CD4-positive, alpha-beta memory T cell (primary cell): ENCODE results near the gene EFCAB11. TPM values are rescaled to one million over a fixed set of nuclear protein-coding genes. Genes with fewer than 3 reads are reported as not detected.

ENCODE experiments used
- CTCF ChIA-PET: fragments of 350-600 bp; sonication (Branson Sonifier 250); formaldehyde crosslinking; loops from one replicate; lab custom pipeline; 2021; ENCODE audit warnings: inconsistent platforms; ENCODE audit not compliant: partially characterized antibody; lab: Charles Lee
- POLR2A ChIA-PET: fragments of 350-600 bp; sonication (Branson Sonifier 250); formaldehyde crosslinking; loops from one replicate; lab custom pipeline; 2021; ENCODE audit not compliant: partially characterized antibody; lab: Charles Lee
- DNase-seq, 5 donors: peaks; one replicate each; pipeline versions ENCODE4 v3.0.0 to v3.0.0-alpha.2; 2020 to 2022; ENCODE audit warnings: mixed read lengths in 1 of 5
- H3K27ac ChIP-seq: one replicate; pipeline ENCODE4 v1.7.0; 2013; ENCODE audit warnings: low read depth, low read length
- H3K27me3 ChIP-seq: 2 replicates; pipeline ENCODE4 v1.7.0; 2013; ENCODE audit warnings: mild to moderate bottlenecking, low read length, moderate library complexity; ENCODE audit not compliant: insufficient read depth
- H3K36me3 ChIP-seq: 2 replicates; pipeline ENCODE4 v1.7.0; 2013; ENCODE audit warnings: mild to moderate bottlenecking, low read length, moderate library complexity; ENCODE audit not compliant: insufficient read depth
- H3K4me1 ChIP-seq: 2 replicates; pipeline ENCODE4 v1.7.0; 2013; ENCODE audit warnings: mild to moderate bottlenecking, low read length, moderate library complexity; ENCODE audit not compliant: insufficient read depth
- H3K4me3 ChIP-seq, 2 donors: one replicate each; pipeline ENCODE4 v1.7.0; 2013; ENCODE audit warnings: low read length in 2 of 2, mild to moderate bottlenecking in 1 of 2
- H3K9me3 ChIP-seq, 2 donors: one replicate each; pipeline ENCODE4 v1.7.0; 2013; ENCODE audit warnings: low read length in 2 of 2, control low read depth in 1 of 2; ENCODE audit not compliant: control insufficient read depth in 1 of 2
- H3K27ac Mint-ChIP-seq, 7 donors: one replicate each; pipeline ENCODE4 v1.8.0; 2020 to 2021; ENCODE audit warnings: mixed read lengths in 7 of 7, mild to moderate bottlenecking in 6 of 7, inconsistent platforms in 3 of 7, moderate library complexity in 3 of 7
- H3K27me3 Mint-ChIP-seq, 2 donors: one replicate each; pipeline ENCODE4 v1.8.0; 2020 to 2021; ENCODE audit warnings: mixed read lengths in 2 of 2
- H3K36me3 Mint-ChIP-seq, 2 donors: one replicate each; pipeline ENCODE4 v1.8.0; 2020 to 2021; ENCODE audit warnings: mixed read lengths in 2 of 2, inconsistent platforms in 1 of 2, mild to moderate bottlenecking in 1 of 2
- H3K4me1 Mint-ChIP-seq, 4 donors: one replicate each; pipeline ENCODE4 v1.8.0; 2020 to 2021; ENCODE audit warnings: mixed read lengths in 4 of 4, mild to moderate bottlenecking in 1 of 4
- H3K4me3 Mint-ChIP-seq, 8 donors: one replicate each; pipeline ENCODE4 v1.8.0; 2020 to 2021; ENCODE audit warnings: mixed read lengths in 8 of 8, mild to moderate bottlenecking in 7 of 8, moderate library complexity in 6 of 8, inconsistent platforms in 3 of 8
- H3K9me3 Mint-ChIP-seq, 8 donors: one replicate each; pipeline ENCODE4 v1.8.0; 2020 to 2021; ENCODE audit warnings: mixed read lengths in 8 of 8, mild to moderate bottlenecking in 5 of 8, inconsistent platforms in 3 of 8, moderate library complexity in 1 of 8
- intact Hi-C: fragments of 100-400 bp; cut with micrococcal nuclease; formaldehyde crosslinking; loops from one replicate; pipeline ENCODE4 v1.15.1; 2023
- polyA plus RNA-seq, 2 donors: library from polyadenylated mRNA; unstranded; fragments of 300-500 nt; fragmentation: Illumina TruSeq; gene quantifications; one replicate each; pipeline ENCODE4 v1.2.3, GENCODE V29; 2021
- total RNA-seq, 2 experiments: library from RNA; stranded (reverse); gene quantifications; one replicate each; pipeline ENCODE4 v1.2.3, GENCODE V29; 2021

The EFCAB11 gene
- total and polyA plus RNA-seq, 4 experiments from 2014 or later: 0.36 to 2.6 (median 1.9) TPM

DNA sequence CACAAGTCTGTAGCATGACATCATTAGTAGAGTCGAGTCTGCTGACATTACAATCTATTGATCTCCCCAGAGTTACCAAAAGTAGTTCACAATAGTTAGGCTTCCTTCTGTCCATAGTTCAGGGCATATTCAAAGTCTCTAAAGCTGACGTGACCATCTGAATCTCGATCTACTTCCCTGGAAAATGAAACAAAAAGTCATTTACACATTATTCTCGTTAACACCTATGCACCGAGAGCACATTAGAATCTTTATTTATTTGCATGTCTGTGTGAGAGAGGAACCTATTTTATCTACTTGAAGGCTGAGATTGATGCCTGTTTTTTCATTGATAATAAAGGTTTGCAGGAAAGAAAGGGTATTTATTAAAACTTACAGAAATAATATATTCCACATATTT lies 157.4 kb downstream of the EFCAB11 start:
- Mint-ChIP-seq H3K9me3 (peaks cover 0 to 3% (median 0%) of the 10 kb centered on the region in 8 donors), H3K4me1 (no peaks in the 10 kb centered on the region), H3K36me3 (peaks cover 0 to 4% of the 10 kb centered on the region in 2 donors), H3K27ac (no peak overlapping the region), H3K4me3 (no peak overlapping the region), H3K27me3 (peaks cover 2 to 3% of the 10 kb centered on the region in 2 donors)
- no peak overlapping the region for H3K4me3 ChIP-seq
- intact Hi-C loops: no loop called here
- ChIA-PET CTCF (no interaction called here), POLR2A (no interaction called here)
- H3K9me3 ChIP-seq: no peaks in the 10 kb centered on the region
- H3K27ac ChIP-seq: no peak overlapping the region
- no peaks in the 10 kb centered on the region for H3K36me3 ChIP-seq
- no peaks in the 10 kb centered on the region for H3K27me3 ChIP-seq
- H3K4me1 ChIP-seq: no peaks in the 10 kb centered on the region
- DNase-seq: no peak

DNA sequence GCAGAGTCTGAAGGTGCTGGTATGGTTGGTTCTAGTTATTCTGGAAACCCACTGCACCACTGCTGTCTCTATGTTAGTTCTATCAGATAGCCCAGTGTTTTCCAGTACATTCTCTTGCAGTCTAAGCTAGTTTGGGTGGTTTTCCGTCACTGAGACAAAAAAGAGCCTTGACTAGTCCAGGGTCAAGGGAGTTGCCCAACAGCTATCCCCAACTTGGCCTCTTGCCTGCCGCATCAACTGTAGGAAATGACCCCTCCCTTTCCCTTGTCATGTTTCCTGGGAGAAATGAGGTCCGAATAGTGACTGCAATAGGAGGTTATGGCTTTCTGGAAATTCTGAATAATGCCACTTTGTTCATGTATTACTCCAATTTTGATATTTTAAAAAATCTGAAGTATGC lies 160.4 kb downstream of the EFCAB11 start:
- no peak overlapping the region for H3K4me3 Mint-ChIP-seq
- H3K9me3 ChIP-seq: no peaks in the 10 kb centered on the region

DNA sequence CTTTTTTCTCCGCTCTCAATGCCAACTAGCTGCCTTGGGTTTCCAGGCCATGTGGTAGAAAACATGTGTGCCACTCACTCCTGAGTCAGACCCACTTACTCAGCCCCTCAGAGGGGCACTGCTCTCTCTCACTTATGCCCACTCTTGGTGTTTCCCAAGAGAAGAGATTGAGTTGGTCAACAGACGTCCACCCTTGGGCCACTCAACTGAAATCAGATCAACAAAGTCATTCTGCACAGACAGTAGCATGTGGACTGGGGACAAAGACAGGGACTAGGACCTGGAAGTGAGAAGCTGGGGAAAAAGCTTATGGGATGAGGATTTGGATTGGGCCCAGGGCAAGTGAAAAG lies 161.2 kb downstream of the EFCAB11 start:
- no peaks in the 10 kb centered on the region for H3K36me3 Mint-ChIP-seq
- H3K27ac ChIP-seq: no peak overlapping the region
- no peaks in the 10 kb centered on the region for H3K27me3 ChIP-seq
- no peaks in the 10 kb centered on the region for H3K9me3 ChIP-seq
- H3K27ac Mint-ChIP-seq: no peak overlapping the region
- no peaks in the 10 kb centered on the region for H3K36me3 ChIP-seq
- peaks cover 0 to 1% of the 10 kb centered on the region in 2 donors for H3K27me3 Mint-ChIP-seq
- no peaks in the 10 kb centered on the region for H3K9me3 Mint-ChIP-seq
- peaks cover 0 to 1% (median 0%) of the 10 kb centered on the region in 4 donors for H3K4me1 Mint-ChIP-seq
- no peak overlapping the region for H3K4me3 Mint-ChIP-seq
- no peak overlapping the region for H3K4me3 ChIP-seq
- DNase-seq: no peak
- intact Hi-C loops: no loop called here
- H3K4me1 ChIP-seq: no peaks in the 10 kb centered on the region
- ChIA-PET POLR2A (no interaction called here), CTCF (interaction anchor here (1.0 kb wide), 1 partner anchor 15 kb away, joined by 3 read pairs; no protein-coding TSS in a partner anchor)

More for the DNA sequence above, 160.4 kb downstream of the EFCAB11 start:
- H3K27ac ChIP-seq: no peak overlapping the region
- peaks cover 1 to 2% of the 10 kb centered on the region in 2 donors for H3K27me3 Mint-ChIP-seq
- no peak overlapping the region for H3K27ac Mint-ChIP-seq
- intact Hi-C loops: no loop called here
- H3K4me1 ChIP-seq: no peaks in the 10 kb centered on the region
- DNase-seq: no peak
- H3K36me3 ChIP-seq: no peaks in the 10 kb centered on the region
- POLR2A ChIA-PET: no interaction called here
- H3K4me3 ChIP-seq: no peak overlapping the region
- H3K9me3 Mint-ChIP-seq: no peaks in the 10 kb centered on the region
- H3K27me3 ChIP-seq: no peaks in the 10 kb centered on the region
- peaks cover 0 to 2% of the 10 kb centered on the region in 2 donors for H3K36me3 Mint-ChIP-seq
- CTCF ChIA-PET: interaction anchor here (0.6 kb wide), 1 partner anchor 990 kb away, joined by 5 read pairs; no protein-coding TSS in a partner anchor
- H3K4me1 Mint-ChIP-seq: peaks cover 0 to 1% (median 0%) of the 10 kb centered on the region in 4 donors

GRCh38 chr14:89792489-89793366 lies 161.8 kb downstream of the EFCAB11 start:
- Mint-ChIP-seq H3K27me3 (peaks cover 0 to 1% of the 10 kb centered on the region in 2 donors), H3K9me3 (no peaks in the 10 kb centered on the region), H3K4me1 (peaks cover 0 to 1% (median 0%) of the 10 kb centered on the region in 4 donors), H3K36me3 (no peaks in the 10 kb centered on the region), H3K27ac (no peak overlapping the region), H3K4me3 (no peak overlapping the region)
- Histone ChIP-seq H3K27ac (no peak overlapping the region), H3K27me3 (no peaks in the 10 kb centered on the region), H3K36me3 (no peaks in the 10 kb centered on the region), H3K4me1 (no peaks in the 10 kb centered on the region), H3K9me3 (no peaks in the 10 kb centered on the region), H3K4me3 (no peak overlapping the region)
- CTCF ChIA-PET: interaction anchor here (1.0 kb wide), 1 partner anchor 16 kb away, joined by 3 read pairs; no protein-coding TSS in a partner anchor
- no peak for DNase-seq
- intact Hi-C loops: no loop called here
- POLR2A ChIA-PET: no interaction called here

DNA sequence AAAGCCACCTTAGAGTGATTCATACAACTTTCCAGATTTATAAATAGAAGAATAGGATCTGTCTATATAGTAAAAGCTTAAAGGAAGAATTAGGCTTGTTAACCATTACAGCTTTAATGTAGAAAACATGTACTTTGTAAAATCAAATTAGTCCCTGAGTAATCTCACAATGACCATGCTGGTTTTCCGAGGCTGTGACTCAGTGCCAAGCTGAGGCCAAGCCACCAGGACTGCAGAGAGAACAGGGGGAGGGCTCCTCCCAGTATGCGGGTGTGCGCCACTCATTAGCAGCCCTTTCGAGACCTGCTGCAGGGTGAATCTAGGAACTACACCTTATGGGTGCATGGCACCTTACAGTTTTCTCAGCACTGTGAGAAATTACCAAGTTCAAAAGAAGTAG lies 167.0 kb downstream of the EFCAB11 start:
- ChIA-PET POLR2A (no interaction called here), CTCF (no interaction called here)
- intact Hi-C loops: no loop called here

GRCh38 chr14:89781046-89781445 lies 173.5 kb downstream of the EFCAB11 start:
- H3K27me3 Mint-ChIP-seq: no peaks in the 10 kb centered on the region
- H3K36me3 ChIP-seq: no peaks in the 10 kb centered on the region
- H3K4me3 ChIP-seq: no peak overlapping the region
- H3K4me1 ChIP-seq: no peaks in the 10 kb centered on the region
- no peaks in the 10 kb centered on the region for H3K9me3 Mint-ChIP-seq
- ChIA-PET POLR2A (no interaction called here), CTCF (no interaction called here)
- intact Hi-C loops: no loop called here
- H3K4me1 Mint-ChIP-seq: peaks cover 0 to 2% (median 0%) of the 10 kb centered on the region in 4 donors
- no peak overlapping the region for H3K27ac ChIP-seq
- H3K4me3 Mint-ChIP-seq: no peak overlapping the region
- H3K9me3 ChIP-seq: no peaks in the 10 kb centered on the region
- DNase-seq: no peak
- no peaks in the 10 kb centered on the region for H3K27me3 ChIP-seq
- no peak overlapping the region for H3K27ac Mint-ChIP-seq
- H3K36me3 Mint-ChIP-seq: no peaks in the 10 kb centered on the region

More for the DNA sequence above, 167.0 kb downstream of the EFCAB11 start:
- Mint-ChIP-seq H3K4me3 (no peak overlapping the region), H3K27ac (no peak overlapping the region), H3K36me3 (no peaks in the 10 kb centered on the region), H3K4me1 (peaks cover 0 to 1% (median 0%) of the 10 kb centered on the region in 4 donors), H3K27me3 (peaks cover 0 to 1% of the 10 kb centered on the region in 2 donors), H3K9me3 (no peaks in the 10 kb centered on the region)
- no peaks in the 10 kb centered on the region for H3K4me1 ChIP-seq
- no peaks in the 10 kb centered on the region for H3K27me3 ChIP-seq
- H3K9me3 ChIP-seq: no peaks in the 10 kb centered on the region
- DNase-seq: no peak
- no peak overlapping the region for H3K27ac ChIP-seq
- no peak overlapping the region for H3K4me3 ChIP-seq
- no peaks in the 10 kb centered on the region for H3K36me3 ChIP-seq

GRCh38 chr14:89779707-89780106 lies 174.8 kb downstream of the EFCAB11 start:
- H3K36me3 Mint-ChIP-seq: no peaks in the 10 kb centered on the region
- ChIA-PET POLR2A (no interaction called here), CTCF (no interaction called here)
- H3K36me3 ChIP-seq: no peaks in the 10 kb centered on the region
- H3K27me3 ChIP-seq: no peaks in the 10 kb centered on the region
- no peaks in the 10 kb centered on the region for H3K9me3 ChIP-seq
- no peaks in the 10 kb centered on the region for H3K27me3 Mint-ChIP-seq
- no peaks in the 10 kb centered on the region for H3K9me3 Mint-ChIP-seq
- no peak for DNase-seq
- H3K4me1 Mint-ChIP-seq: peaks cover 0 to 2% (median 0%) of the 10 kb centered on the region in 4 donors
- no peak overlapping the region for H3K27ac ChIP-seq
- no peak overlapping the region for H3K27ac Mint-ChIP-seq
- no peak overlapping the region for H3K4me3 Mint-ChIP-seq
- no peaks in the 10 kb centered on the region for H3K4me1 ChIP-seq
- intact Hi-C loops: no loop called here
- H3K4me3 ChIP-seq: no peak overlapping the region
